SU-DHL-6 (cell line): ENCODE results near the gene SAPCD1.

Experiments
- EZH2phosphoT487 ChIP-seq: fragments of 200-600 bp; sonication (generic), shearing (Covaris generic); conservative IDR thresholded peaks from 2 replicates; pipeline ENCODE4 v1.6.1; 2018; ENCODE audit warnings: mild to moderate bottlenecking, antibody characterized with exemption, low read length, moderate library complexity, mixed read lengths
- TF ChIP-seq, protein P1 (sequence below): fragments of 200-600 bp; sonication (generic); IDR thresholded peaks from one replicate; pipeline ENCODE4 v1.5.1; 2017; ENCODE audit warnings: antibody characterized with exemption, mild to moderate bottlenecking, low read length, moderate library complexity; ENCODE audit not compliant: insufficient read depth, poor library complexity, severe bottlenecking

- TF ChIP-seq, protein P1, sequence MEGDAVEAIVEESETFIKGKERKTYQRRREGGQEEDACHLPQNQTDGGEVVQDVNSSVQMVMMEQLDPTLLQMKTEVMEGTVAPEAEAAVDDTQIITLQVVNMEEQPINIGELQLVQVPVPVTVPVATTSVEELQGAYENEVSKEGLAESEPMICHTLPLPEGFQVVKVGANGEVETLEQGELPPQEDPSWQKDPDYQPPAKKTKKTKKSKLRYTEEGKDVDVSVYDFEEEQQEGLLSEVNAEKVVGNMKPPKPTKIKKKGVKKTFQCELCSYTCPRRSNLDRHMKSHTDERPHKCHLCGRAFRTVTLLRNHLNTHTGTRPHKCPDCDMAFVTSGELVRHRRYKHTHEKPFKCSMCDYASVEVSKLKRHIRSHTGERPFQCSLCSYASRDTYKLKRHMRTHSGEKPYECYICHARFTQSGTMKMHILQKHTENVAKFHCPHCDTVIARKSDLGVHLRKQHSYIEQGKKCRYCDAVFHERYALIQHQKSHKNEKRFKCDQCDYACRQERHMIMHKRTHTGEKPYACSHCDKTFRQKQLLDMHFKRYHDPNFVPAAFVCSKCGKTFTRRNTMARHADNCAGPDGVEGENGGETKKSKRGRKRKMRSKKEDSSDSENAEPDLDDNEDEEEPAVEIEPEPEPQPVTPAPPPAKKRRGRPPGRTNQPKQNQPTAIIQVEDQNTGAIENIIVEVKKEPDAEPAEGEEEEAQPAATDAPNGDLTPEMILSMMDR, result no peak
- TF ChIP-seq EZH2phosphoT487, result no peak
Measured at GRCh38 chr6:31785475-31785874, 23.0 kb downstream of the SAPCD1 start.
